Measurements from ENCODE around the gene CXCL13.
"Not testable (repeated sequence)": the region's sequence is repeated elsewhere in the genome, so short reads cannot be mapped to it uniquely, and the experiment has no call there.

Gene CXCL13

GRCh38 chr4:77605210-77605902 lies at the start of gene CXCL13:
Gene CXCL13 (plus strand): TSS chr4:77605820. CDS start chr4:77605866, 46 bp downstream.
- no peak for DNase-seq

GRCh38 chr4:77560170-77560569 lies 45.5 kb upstream of the CXCL13 start:
- no peak for DNase-seq

- not testable (repeated sequence) for DNase-seq
Observed at GRCh38 chr4:77561720-77562119, 43.9 kb upstream of the CXCL13 start.

GRCh38 chr4:77564231-77564630 lies 41.4 kb upstream of the CXCL13 start:
- DNase-seq, result no peak

GRCh38 chr4:77566148-77566547 lies 39.5 kb upstream of the CXCL13 start:
- DNase-seq, result no peak

GRCh38 chr4:77567549-77567948 lies 38.1 kb upstream of the CXCL13 start:
- DNase-seq, result no peak

- not testable (repeated sequence) for DNase-seq
Observed at GRCh38 chr4:77570508-77571214, 35.0 kb upstream of the CXCL13 start.

GRCh38 chr4:77576351-77576750 lies 29.3 kb upstream of the CXCL13 start:
- no peak for DNase-seq

- no peak for DNase-seq
Observed at GRCh38 chr4:77578145-77578544, 27.5 kb upstream of the CXCL13 start.

GRCh38 chr4:77579406-77580076 lies 26.1 kb upstream of the CXCL13 start:
- DNase-seq, result no peak

GRCh38 chr4:77581724-77582123 lies 23.9 kb upstream of the CXCL13 start:
- no peak for DNase-seq

- DNase-seq, result no peak
Observed at GRCh38 chr4:77582156-77582555, 23.5 kb upstream of the CXCL13 start.

- no peak for DNase-seq
Observed at GRCh38 chr4:77582711-77583110, 22.9 kb upstream of the CXCL13 start.

- DNase-seq, result peak; percentile 60
Observed at GRCh38 chr4:77586951-77587383, 18.7 kb upstream of the CXCL13 start.

- no peak for DNase-seq
Observed at GRCh38 chr4:77590482-77590881, 15.1 kb upstream of the CXCL13 start.

GRCh38 chr4:77591532-77591931 lies 14.1 kb upstream of the CXCL13 start:
- no peak for DNase-seq

- DNase-seq, result no peak
Observed at GRCh38 chr4:77593101-77593500, 12.5 kb upstream of the CXCL13 start.

- no peak for DNase-seq
Observed at GRCh38 chr4:77593993-77594392, 11.6 kb upstream of the CXCL13 start.

- DNase-seq, result no peak
Observed at GRCh38 chr4:77595364-77595973, 10.2 kb upstream of the CXCL13 start.

- no peak for DNase-seq
Observed at GRCh38 chr4:77599378-77599777, 6.2 kb upstream of the CXCL13 start.

- DNase-seq, result peak; percentile 40
Observed at GRCh38 chr4:77600521-77601451, 4.8 kb upstream of the CXCL13 start.

GRCh38 chr4:77601614-77602187 lies 3.9 kb upstream of the CXCL13 start:
- no peak for DNase-seq

Measured in CD4-positive, alpha-beta T cell treated with Interleukin-17A for 1 hour (primary cell).